Esophagus muscularis mucosa (tissue), 4 donors: ENCODE results near the gene COLQ. TPM values are rescaled to one million over a fixed set of nuclear protein-coding genes. Genes with fewer than 3 reads are reported as not detected.

Experiments
- DNase-seq: peaks from one replicate; pipeline ENCODE4 v3.0.0-alpha.2; 2017; ENCODE audit errors: extremely low spot score
- H3K27ac ChIP-seq, 4 donors: fragments of 200-600 bp; sonication (generic); replicated peaks in 1 of 4; 1 replicate in 3 of 4; 2 replicates in 1 of 4; pipeline ENCODE4 v1.5.1; 2016 to 2019; ENCODE audit warnings: mild to moderate bottlenecking in 1 of 4
- H3K27me3 ChIP-seq, 4 donors: fragments of 200-600 bp; sonication (generic); one replicate each; pipeline versions ENCODE4 v1.5.1 to v1.6.0; 2016 to 2019
- H3K36me3 ChIP-seq, 4 donors: fragments of 200-600 bp; sonication (generic); one replicate each; pipeline ENCODE4 v1.5.1; 2016 to 2019
- H3K4me1 ChIP-seq, 4 donors: fragments of 200-600 bp; sonication (generic); one replicate each; pipeline ENCODE4 v1.5.1; 2016 to 2019
- H3K4me3 ChIP-seq, 4 donors: fragments of 200-600 bp; sonication (generic); 1 replicate in 2 of 4; 2 replicates in 2 of 4; pipeline ENCODE4 v1.5.1; 2016 to 2019; ENCODE audit warnings: mild to moderate bottlenecking in 4 of 4, moderate library complexity in 1 of 4
- H3K9me3 ChIP-seq, 4 donors: fragments of 200-600 bp; sonication (generic); 1 replicate in 3 of 4; 2 replicates in 1 of 4; pipeline ENCODE4 v1.5.1; 2016 to 2019
- EP300 ChIP-seq: sonication (generic); formaldehyde crosslinking; IDR thresholded peaks from one replicate; pipeline ENCODE4 v1.6.1; 2017; ENCODE audit warnings: antibody characterized with exemption
- POLR2A ChIP-seq: fragments of 450-650 bp; IDR thresholded peaks from one replicate; pipeline ENCODE4 v1.6.1; 2017; ENCODE audit warnings: antibody characterized with exemption, moderate library complexity, mild to moderate bottlenecking, low read depth
- POLR2AphosphoS5 ChIP-seq, 2 donors: sonication (generic); formaldehyde crosslinking; IDR thresholded peaks; one replicate each; pipeline ENCODE4 v1.6.1; 2017; ENCODE audit warnings: antibody characterized with exemption in 2 of 2
- WGBS: methylation state at CpG from one replicate; pipeline ENCODE4 v1.1.5; 2018; 5-methylcytosine and 5-hydroxymethylcytosine counted together
- intact Hi-C: fragments of 100-400 bp; cut with DNase I; formaldehyde crosslinking; loops from one replicate; pipeline ENCODE4 v1.15.1; 2023
- total RNA-seq, 4 donors: library from RNA; depleted of rRNA; stranded (reverse); fragments of >200 nt; gene quantifications; one replicate each; pipeline versions ENCODE4 v1.1.0 to v1.2.1, GENCODE V29; 2016
- TF ChIP-seq, protein P1 (sequence below), 3 experiments: fragments of 200-600 bp in 2 of 3; fragments of 450-650 bp in 1 of 3; sonication (generic) in 2 of 3; IDR thresholded peaks; one replicate each; pipeline ENCODE4 v1.5.1; 2017 to 2019; ENCODE audit warnings: antibody characterized with exemption in 3 of 3, mild to moderate bottlenecking in 2 of 3, moderate library complexity in 1 of 3

COLQ gene
- total RNA-seq, 4 donors from 2014 or later = 1.2 to 3.1 (median 1.8) TPM

DNA sequence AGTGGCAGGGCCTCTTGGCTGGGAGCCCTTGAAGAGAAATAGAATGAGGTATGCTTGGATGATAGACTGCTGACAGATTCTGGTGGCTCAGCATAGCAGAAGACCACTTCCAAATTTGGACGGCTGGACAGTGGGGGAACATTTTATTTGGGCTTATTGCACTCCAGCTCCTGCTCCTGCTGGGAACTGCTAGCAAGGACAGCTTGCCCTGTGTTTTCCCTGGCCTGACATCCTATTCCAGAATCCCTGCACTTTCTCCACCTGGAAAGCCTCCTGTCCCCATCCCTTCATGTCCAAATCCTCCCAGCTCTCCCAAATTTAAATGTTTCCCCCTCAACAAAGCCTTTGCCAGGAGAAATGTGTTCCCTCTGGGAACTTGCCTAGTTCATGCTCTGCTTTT lies 9.8 kb upstream of the COLQ start:
- TF ChIP-seq, protein P1, sequence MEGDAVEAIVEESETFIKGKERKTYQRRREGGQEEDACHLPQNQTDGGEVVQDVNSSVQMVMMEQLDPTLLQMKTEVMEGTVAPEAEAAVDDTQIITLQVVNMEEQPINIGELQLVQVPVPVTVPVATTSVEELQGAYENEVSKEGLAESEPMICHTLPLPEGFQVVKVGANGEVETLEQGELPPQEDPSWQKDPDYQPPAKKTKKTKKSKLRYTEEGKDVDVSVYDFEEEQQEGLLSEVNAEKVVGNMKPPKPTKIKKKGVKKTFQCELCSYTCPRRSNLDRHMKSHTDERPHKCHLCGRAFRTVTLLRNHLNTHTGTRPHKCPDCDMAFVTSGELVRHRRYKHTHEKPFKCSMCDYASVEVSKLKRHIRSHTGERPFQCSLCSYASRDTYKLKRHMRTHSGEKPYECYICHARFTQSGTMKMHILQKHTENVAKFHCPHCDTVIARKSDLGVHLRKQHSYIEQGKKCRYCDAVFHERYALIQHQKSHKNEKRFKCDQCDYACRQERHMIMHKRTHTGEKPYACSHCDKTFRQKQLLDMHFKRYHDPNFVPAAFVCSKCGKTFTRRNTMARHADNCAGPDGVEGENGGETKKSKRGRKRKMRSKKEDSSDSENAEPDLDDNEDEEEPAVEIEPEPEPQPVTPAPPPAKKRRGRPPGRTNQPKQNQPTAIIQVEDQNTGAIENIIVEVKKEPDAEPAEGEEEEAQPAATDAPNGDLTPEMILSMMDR (IDR thresholded peaks at IDR 0.05) = no peak
- no peak for TF ChIP-seq POLR2AphosphoS5 (IDR thresholded peaks at IDR 0.05)
- TF ChIP-seq POLR2A = no peak
- no peak for TF ChIP-seq EP300
- no peaks in the 10 kb centered on the region for H3K36me3 ChIP-seq
- no peak overlapping the region for H3K4me3 ChIP-seq
- H3K27me3 ChIP-seq = no peaks in the 10 kb centered on the region
- no peaks in the 10 kb centered on the region for H3K4me1 ChIP-seq
- no peak for DNase-seq
- intact Hi-C loops = no loop called here
- WGBS = 83% methylated on average over 1 of the region's 1 CpG
- H3K9me3 ChIP-seq = no peaks in the 10 kb centered on the region
- H3K27ac ChIP-seq = no peak overlapping the region

DNA sequence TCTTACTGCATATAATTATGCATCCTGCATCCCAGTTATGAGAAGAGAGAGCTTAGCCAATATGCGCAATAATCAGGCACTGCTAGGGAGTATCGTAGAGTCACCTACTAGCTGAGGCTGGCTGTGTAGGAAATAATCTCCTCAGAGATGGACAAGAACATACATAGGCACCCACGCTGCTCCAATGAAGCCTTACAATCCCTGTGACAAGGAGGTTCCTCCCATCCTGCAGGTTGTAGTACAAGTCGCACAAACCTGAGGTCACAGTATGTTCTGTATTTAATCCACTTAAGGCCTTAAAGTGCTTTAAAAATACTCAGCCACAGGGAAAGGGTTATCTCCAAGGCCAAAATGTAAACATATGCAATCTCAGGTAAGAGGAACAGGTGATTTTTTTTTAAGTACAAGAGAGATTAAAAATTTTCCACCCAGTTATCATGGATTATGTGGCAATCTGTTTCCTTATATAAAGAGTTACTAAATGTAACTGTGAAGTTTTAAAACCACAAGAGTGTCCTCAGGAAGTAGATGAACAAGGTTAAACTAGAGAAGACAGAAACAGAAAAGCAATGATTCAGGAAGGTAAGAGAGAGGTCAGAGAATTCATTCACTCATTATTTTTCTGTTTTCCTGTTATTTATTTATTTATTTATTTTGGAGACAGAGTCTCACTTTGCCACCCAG lies 7.5 kb upstream of the COLQ start:
- TF ChIP-seq, protein P1 (IDR thresholded peaks at IDR 0.05) = no peak
- no peak for TF ChIP-seq POLR2A
- no peak for TF ChIP-seq EP300
- TF ChIP-seq POLR2AphosphoS5 (IDR thresholded peaks at IDR 0.05) = no peak
- Histone ChIP-seq H3K27ac (no peak overlapping the region), H3K9me3 (no peaks in the 10 kb centered on the region), H3K4me3 (no peak overlapping the region), H3K36me3 (no peaks in the 10 kb centered on the region), H3K27me3 (no peaks in the 10 kb centered on the region), H3K4me1 (no peaks in the 10 kb centered on the region)
- intact Hi-C loops = no loop called here
- WGBS = 94% methylated on average over 4 of the region's 4 CpGs
- no peak for DNase-seq

DNA sequence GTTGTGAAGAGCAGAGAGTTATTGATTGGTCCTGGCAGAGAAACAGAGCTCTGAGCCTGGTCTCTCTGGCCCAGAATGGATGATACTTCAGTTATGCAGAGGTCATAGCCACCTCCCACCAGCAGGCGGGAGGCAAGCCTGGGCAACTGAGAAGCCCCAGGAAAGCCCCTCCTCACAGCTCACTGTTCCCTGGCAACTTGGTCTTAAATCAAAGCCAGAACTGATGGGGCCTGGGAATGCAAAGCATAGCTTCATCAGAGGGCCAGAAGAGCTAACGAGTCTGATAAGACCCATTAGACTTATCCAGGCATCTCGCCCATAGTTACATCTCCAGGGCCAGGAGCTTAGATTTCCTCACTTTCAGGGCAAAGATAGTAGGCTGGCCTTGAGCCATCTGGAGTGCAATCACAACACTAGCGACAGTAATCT lies 5.5 kb upstream of the COLQ start:
- no peak for DNase-seq
- no peaks in the 10 kb centered on the region for H3K36me3 ChIP-seq
- peaks cover 0 to 1% (median under 1%) of the 10 kb centered on the region in 4 donors for H3K4me1 ChIP-seq
- no peak overlapping the region for H3K4me3 ChIP-seq
- WGBS = 52% methylated on average over 3 of the region's 4 CpGs
- intact Hi-C loops = no loop called here
- H3K27me3 ChIP-seq = no peaks in the 10 kb centered on the region
- no peak for TF ChIP-seq POLR2AphosphoS5 (IDR thresholded peaks at IDR 0.05)
- TF ChIP-seq, protein P1 (IDR thresholded peaks at IDR 0.05) = no peak
- no peak for TF ChIP-seq EP300
- no peak for TF ChIP-seq POLR2A
- no peaks in the 10 kb centered on the region for H3K9me3 ChIP-seq
- H3K27ac ChIP-seq = no peak overlapping the region

DNA sequence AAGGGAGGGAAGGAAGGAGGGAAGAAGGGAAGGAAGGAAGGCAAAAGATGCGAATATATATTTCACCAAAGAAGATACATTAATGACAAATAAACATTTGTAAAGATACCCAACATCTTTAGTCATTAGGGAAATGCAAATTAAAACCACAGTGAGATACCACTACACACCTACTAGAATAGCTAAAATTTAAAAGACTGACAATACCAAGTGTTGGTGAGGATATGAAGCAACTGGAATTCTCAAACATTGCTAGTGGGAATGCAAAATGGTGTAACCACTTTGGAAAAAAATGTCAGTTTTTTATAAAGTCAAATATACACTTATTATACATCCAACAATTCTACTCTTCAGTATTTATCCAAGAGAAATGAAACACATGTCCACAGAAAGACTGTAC lies 4.3 kb upstream of the COLQ start:
- H3K4me1 ChIP-seq = peaks cover 4 to 13% (median 13%) of the 10 kb centered on the region in 4 donors
- H3K27ac ChIP-seq = no peak overlapping the region
- H3K36me3 ChIP-seq = no peaks in the 10 kb centered on the region
- TF ChIP-seq EP300 = no peak
- TF ChIP-seq POLR2AphosphoS5 (IDR thresholded peaks at IDR 0.05) = no peak
- TF ChIP-seq POLR2A = no peak
- TF ChIP-seq, protein P1 (IDR thresholded peaks at IDR 0.05) = no peak
- H3K4me3 ChIP-seq = no peak overlapping the region
- intact Hi-C loops = no loop called here
- DNase-seq = no peak
- 94% methylated on average over 1 of the region's 1 CpG for WGBS
- H3K9me3 ChIP-seq = no peaks in the 10 kb centered on the region
- H3K27me3 ChIP-seq = no peaks in the 10 kb centered on the region
